LNCaP clone FGC (cell line): Measurements from ENCODE around the gene RPN2.

Source experiments
- DNase-seq: peaks from one replicate; pipeline ENCODE4 v3.0.0-alpha.2; 2011; ENCODE audit warnings: low read depth
- H3K4me3 ChIP-seq: 2 replicates; pipeline ENCODE4 v1.5.1; 2011; ENCODE audit warnings: mild to moderate bottlenecking, low read depth, low read length, control low read depth
- TF ChIP-seq, protein P1 (sequence below): IDR thresholded peaks from 2 replicates; pipeline ENCODE4 v1.5.1; 2012; ENCODE audit warnings: mild to moderate bottlenecking; ENCODE audit not compliant: control insufficient read depth, insufficient read depth; ENCODE audit errors: extremely low read depth

RPN2 gene

GRCh38 chr20:37209661-37210314 is 30.7 kb downstream of the RPN2 start:
- no peak for DNase-seq
- TF ChIP-seq, protein P1, sequence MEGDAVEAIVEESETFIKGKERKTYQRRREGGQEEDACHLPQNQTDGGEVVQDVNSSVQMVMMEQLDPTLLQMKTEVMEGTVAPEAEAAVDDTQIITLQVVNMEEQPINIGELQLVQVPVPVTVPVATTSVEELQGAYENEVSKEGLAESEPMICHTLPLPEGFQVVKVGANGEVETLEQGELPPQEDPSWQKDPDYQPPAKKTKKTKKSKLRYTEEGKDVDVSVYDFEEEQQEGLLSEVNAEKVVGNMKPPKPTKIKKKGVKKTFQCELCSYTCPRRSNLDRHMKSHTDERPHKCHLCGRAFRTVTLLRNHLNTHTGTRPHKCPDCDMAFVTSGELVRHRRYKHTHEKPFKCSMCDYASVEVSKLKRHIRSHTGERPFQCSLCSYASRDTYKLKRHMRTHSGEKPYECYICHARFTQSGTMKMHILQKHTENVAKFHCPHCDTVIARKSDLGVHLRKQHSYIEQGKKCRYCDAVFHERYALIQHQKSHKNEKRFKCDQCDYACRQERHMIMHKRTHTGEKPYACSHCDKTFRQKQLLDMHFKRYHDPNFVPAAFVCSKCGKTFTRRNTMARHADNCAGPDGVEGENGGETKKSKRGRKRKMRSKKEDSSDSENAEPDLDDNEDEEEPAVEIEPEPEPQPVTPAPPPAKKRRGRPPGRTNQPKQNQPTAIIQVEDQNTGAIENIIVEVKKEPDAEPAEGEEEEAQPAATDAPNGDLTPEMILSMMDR, result no peak
- H3K4me3 ChIP-seq, result no peak overlapping the region

DNA sequence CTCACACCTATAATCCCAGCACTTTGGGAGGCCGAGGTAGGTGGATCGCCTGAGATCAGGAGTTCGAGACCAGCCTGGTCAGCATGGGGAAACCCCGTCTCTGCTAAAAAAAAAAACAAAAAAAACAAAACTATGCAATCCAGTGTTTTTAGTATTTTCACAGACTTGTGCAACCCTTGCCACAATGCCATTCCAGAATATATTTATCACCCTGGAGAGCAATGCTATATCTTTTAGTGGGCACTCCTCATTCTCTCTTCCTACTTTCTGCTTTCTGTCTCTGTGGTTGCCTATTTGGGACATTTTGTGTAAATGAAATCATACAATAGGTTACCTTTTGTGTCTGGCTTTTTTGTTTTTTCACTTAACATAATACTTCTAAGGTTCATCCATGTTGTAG is 39.3 kb downstream of the RPN2 start:
- H3K4me3 ChIP-seq, result no peak overlapping the region
- TF ChIP-seq, protein P1, result no peak
- no peak for DNase-seq

GRCh38 chr20:37218976-37219375 is 39.8 kb downstream of the RPN2 start:
- H3K4me3 ChIP-seq, result no peak overlapping the region
- no peak for DNase-seq
- TF ChIP-seq, protein P1, result no peak

- TF ChIP-seq, protein P1, result no peak
- DNase-seq, result no peak
- no peak overlapping the region for H3K4me3 ChIP-seq
These were observed 40.9 kb downstream of the RPN2 start for GRCh38 chr20:37219751-37220668.

- TF ChIP-seq, protein P1, result no peak
- no peak overlapping the region for H3K4me3 ChIP-seq
- no peak for DNase-seq
These were observed 41.6 kb downstream of the RPN2 start for GRCh38 chr20:37220731-37221130.

DNA sequence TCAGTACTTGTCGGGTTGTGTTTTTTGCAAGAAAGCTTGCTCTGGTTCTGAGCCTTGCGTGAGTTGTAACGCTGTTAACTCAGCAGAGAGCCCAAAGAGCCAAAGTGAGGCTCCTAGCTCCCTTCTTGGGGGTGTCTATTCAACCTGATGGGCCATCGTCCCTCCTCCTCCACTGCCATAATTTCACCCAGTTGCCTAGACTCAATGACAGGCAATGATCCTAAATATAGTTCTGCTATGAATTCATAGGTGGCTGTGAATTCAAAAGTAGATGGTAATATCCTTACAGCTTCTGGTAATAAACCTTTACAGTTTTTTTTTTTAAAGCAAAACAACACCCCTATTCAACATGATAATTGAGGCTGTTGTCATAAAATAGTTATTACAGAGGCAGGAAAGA is 43.0 kb downstream of the RPN2 start:
- no peak overlapping the region for H3K4me3 ChIP-seq
- no peak for DNase-seq
- TF ChIP-seq, protein P1, result no peak
